Psoas muscle (tissue), 8 donors: ENCODE measurements around the gene THRA. TPM values are rescaled to one million over a fixed set of nuclear protein-coding genes. Genes with fewer than 3 reads are reported as not detected.

Experiments
- ATAC-seq, 4 donors: fragments of 200-7000 bp; cut with Tn5 transposase; one replicate each; pipeline ENCODE4 v1.9.1; 2020; ENCODE audit warnings: moderate library complexity in 3 of 4, mild to moderate bottlenecking in 2 of 4
- DNase-seq, 2 donors: peaks; one replicate each; pipeline ENCODE4 v3.0.0-alpha.2; 2020
- H3K27ac ChIP-seq: fragments of 200-600 bp; one replicate; pipeline ENCODE4 v1.8.0; 2022
- H3K27me3 ChIP-seq, 3 donors: fragments of 200-600 bp in 1 of 3; one replicate each; pipeline versions ENCODE4 v1.6.1 to v1.8.0; 2013 to 2022; ENCODE audit warnings: low read length in 2 of 3, mild to moderate bottlenecking in 2 of 3, moderate library complexity in 1 of 3; ENCODE audit not compliant: insufficient read depth in 3 of 3
- H3K36me3 ChIP-seq, 2 donors: fragments of 200-600 bp in 1 of 2; one replicate each; pipeline versions ENCODE4 v1.6.1 to v1.8.0; 2013 to 2022; ENCODE audit warnings: low read depth in 1 of 2, mild to moderate bottlenecking in 1 of 2, moderate library complexity in 1 of 2; ENCODE audit not compliant: insufficient read depth in 1 of 2
- H3K4me1 ChIP-seq: fragments of 200-600 bp; one replicate; pipeline ENCODE4 v1.8.0; 2022
- H3K4me3 ChIP-seq: fragments of 200-600 bp; one replicate; pipeline ENCODE4 v1.8.0; 2022; ENCODE audit warnings: mild to moderate bottlenecking
- H3K9me3 ChIP-seq: fragments of 200-600 bp; one replicate; pipeline ENCODE4 v1.8.0; 2022
- WGBS, 3 donors: extraction: QIAGEN DNeasy Blood & Tissue Kit; methylation state at CpG; one replicate each; pipeline versions ENCODE4 v1.1.6 to v1.1.7; 2013; 5-methylcytosine and 5-hydroxymethylcytosine counted together
- intact Hi-C, 2 donors: fragments of 100-400 bp; cut with DNase I; formaldehyde crosslinking; loops; one replicate each; pipeline versions ENCODE4 v1.11.0 to v1.14.2; 2022
- polyA plus RNA-seq, 3 donors: library from polyadenylated mRNA; stranded (reverse); fragments of 200-250 nt; gene quantifications; one replicate each; pipeline ENCODE4 v1.2.3, GENCODE V29; 2013
- total RNA-seq, 4 donors: library from RNA; stranded (reverse); fragmentation: NEBNext Ultra II Directional in 2 of 4; extraction: Animal tissue kit (Norgen Biotek cat#: 25700) in 2 of 4; gene quantifications; one replicate each; pipeline versions ENCODE4 v1.2.1 to v1.2.4, GENCODE V29; 2021 to 2023
- TF ChIP-seq, protein P1 (sequence below): fragments of 200-600 bp; IDR thresholded peaks from one replicate; pipeline ENCODE4 v1.8.0; 2022; ENCODE audit warnings: antibody characterized with exemption
- donor health status: healthy with polysubstance abuse.
- donor health status: DM: no; HTN: no; CAD: no; lungs with moderate emphysema.
- donor health status: Bipolar disorder and iron deficiency.
- donor health status: healthy.
- donor health status: DM: yes; HTN: yes; CAD: no.
- donor health status: DM: no; HTN: no; CAD: no.
- donor health status: DM: no; HTN: no; CAD: no.
- donor health status: DM: yes; HTN: yes; CAD: no.

THRA gene
- total and polyA plus RNA-seq, 7 donors, result 9.5 to 60.0 (median 41.2) TPM

- H3K36me3 ChIP-seq, result peaks cover 0 to 27% of the 10 kb centered on the region in 2 donors
- ATAC-seq, result peak; percentile 45 to 64 (median 60)
- no peaks in the 10 kb centered on the region for H3K27me3 ChIP-seq
- peak overlapping the region; percentile 100 for H3K4me3 ChIP-seq
- H3K9me3 ChIP-seq, result no peaks in the 10 kb centered on the region
- intact Hi-C loops, result loop anchor here in 1 of 2 donors (2.0 kb wide), 1 partner anchor 18 kb away; the partner anchor contains the start of gene CASC3
- DNase-seq, result peak; percentile 64 to 84
- TF ChIP-seq, protein P1, sequence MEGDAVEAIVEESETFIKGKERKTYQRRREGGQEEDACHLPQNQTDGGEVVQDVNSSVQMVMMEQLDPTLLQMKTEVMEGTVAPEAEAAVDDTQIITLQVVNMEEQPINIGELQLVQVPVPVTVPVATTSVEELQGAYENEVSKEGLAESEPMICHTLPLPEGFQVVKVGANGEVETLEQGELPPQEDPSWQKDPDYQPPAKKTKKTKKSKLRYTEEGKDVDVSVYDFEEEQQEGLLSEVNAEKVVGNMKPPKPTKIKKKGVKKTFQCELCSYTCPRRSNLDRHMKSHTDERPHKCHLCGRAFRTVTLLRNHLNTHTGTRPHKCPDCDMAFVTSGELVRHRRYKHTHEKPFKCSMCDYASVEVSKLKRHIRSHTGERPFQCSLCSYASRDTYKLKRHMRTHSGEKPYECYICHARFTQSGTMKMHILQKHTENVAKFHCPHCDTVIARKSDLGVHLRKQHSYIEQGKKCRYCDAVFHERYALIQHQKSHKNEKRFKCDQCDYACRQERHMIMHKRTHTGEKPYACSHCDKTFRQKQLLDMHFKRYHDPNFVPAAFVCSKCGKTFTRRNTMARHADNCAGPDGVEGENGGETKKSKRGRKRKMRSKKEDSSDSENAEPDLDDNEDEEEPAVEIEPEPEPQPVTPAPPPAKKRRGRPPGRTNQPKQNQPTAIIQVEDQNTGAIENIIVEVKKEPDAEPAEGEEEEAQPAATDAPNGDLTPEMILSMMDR, result no peak
- 0 to 3% (median 0%) methylated on average over 17 to 97 of the region's 97 CpGs for WGBS, 3 donors
- peak overlapping the region; percentile 98 for H3K27ac ChIP-seq
- H3K4me1 ChIP-seq, result peaks cover 20% of the 10 kb centered on the region
Observed at GRCh38 chr17:40122136-40122998, 59.6 kb downstream of the THRA start.

- TF ChIP-seq, protein P1, result no peak
- Histone ChIP-seq H3K27ac (peak overlapping the region; percentile 98), H3K36me3 (peaks cover 0 to 36% of the 10 kb centered on the region in 2 donors), H3K4me3 (peak overlapping the region; percentile 100), H3K4me1 (peaks cover 20% of the 10 kb centered on the region), H3K9me3 (no peaks in the 10 kb centered on the region), H3K27me3 (no peaks in the 10 kb centered on the region)
- intact Hi-C loops, result loop anchor here in 1 of 2 donors (2.0 kb wide), 1 partner anchor 18 kb away; the partner anchor contains the start of gene CASC3
- ATAC-seq, result peak; percentile 36 to 49 (median 37)
- DNase-seq, result peak in 1 of 2 donors; percentile 66
- WGBS, 3 donors, result 0 to 1% (median 0%) methylated on average over 40 to 43 of the region's 43 CpGs
Observed at GRCh38 chr17:40122999-40123810, 60.4 kb downstream of the THRA start.

DNA sequence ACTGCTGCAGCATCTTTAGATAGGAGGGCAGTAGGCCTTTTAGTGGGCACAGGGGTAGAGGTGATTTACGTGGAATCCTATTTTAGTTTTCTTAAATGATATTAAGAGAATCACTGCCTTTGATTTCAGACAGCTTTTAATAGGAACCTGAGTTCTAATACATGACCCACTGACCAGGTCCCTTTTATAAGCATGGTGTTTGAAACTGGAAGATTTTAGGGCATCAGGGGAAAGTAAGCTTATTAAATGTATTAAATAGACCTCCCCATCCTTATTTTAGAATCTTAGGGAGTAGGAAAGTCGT, 61.0 kb downstream of the THRA start:
- no peaks in the 10 kb centered on the region for H3K9me3 ChIP-seq
- 0 to 1% (median 0%) methylated on average over 2 of the region's 2 CpGs for WGBS, 3 donors
- H3K4me1 ChIP-seq, result peaks cover 20% of the 10 kb centered on the region
- intact Hi-C loops, result loop anchor here in 1 of 2 donors (2.0 kb wide), 1 partner anchor 17 kb away; the partner anchor contains the start of gene CASC3
- H3K27me3 ChIP-seq, result no peaks in the 10 kb centered on the region
- H3K36me3 ChIP-seq, result peaks cover 0 to 41% of the 10 kb centered on the region in 2 donors
- ATAC-seq, result no peak
- DNase-seq, result no peak
- peak overlapping the region; percentile 98 for H3K27ac ChIP-seq
- TF ChIP-seq, protein P1, result no peak
- peak overlapping the region; percentile 100 for H3K4me3 ChIP-seq

- Histone ChIP-seq H3K27ac (peak overlapping the region; percentile 98), H3K4me3 (peak overlapping the region; percentile 100), H3K36me3 (peaks cover 3 to 48% of the 10 kb centered on the region in 2 donors), H3K4me1 (peaks cover 20% of the 10 kb centered on the region), H3K9me3 (no peaks in the 10 kb centered on the region), H3K27me3 (no peaks in the 10 kb centered on the region)
- TF ChIP-seq, protein P1, result no peak
- ATAC-seq (no peak), DNase-seq (no peak)
- WGBS, 3 donors, result 5 to 7% (median 5%) methylated on average over 9 of the region's 9 CpGs
- intact Hi-C loops, result no loop called here
Observed at GRCh38 chr17:40124279-40125141, 61.7 kb downstream of the THRA start.
